GM23338 (cell line): ENCODE data around the gene FARP1. TPM values are rescaled to one million over a fixed set of nuclear protein-coding genes. Genes with fewer than 3 reads are reported as not detected.

Experiments used
- ATAC-seq: fragments of 200-7000 bp; cut with Tn5 transposase; 3 replicates; pipeline ENCODE4 v1.9.1; 2020
- DNase-seq: peaks from one replicate; pipeline ENCODE4 v3.0.0-alpha.2; 2015; ENCODE audit warnings: low spot score
- H2AFZ ChIP-seq: fragments of 200-600 bp; sonication (generic); 2 replicates; pipeline ENCODE4 v1.8.0; 2016; ENCODE audit warnings: antibody characterized with exemption, mild to moderate bottlenecking, moderate library complexity
- H3F3A ChIP-seq: fragments of 200-600 bp; sonication (generic); replicated peaks from 2 replicates; pipeline ENCODE4 v1.8.0; 2017; ENCODE audit warnings: antibody characterized with exemption, mixed run types, low read depth
- H3K27ac ChIP-seq: fragments of 200-600 bp; sonication (generic); 2 replicates; pipeline ENCODE4 v1.6.1; 2016; ENCODE audit warnings: low read depth
- H3K27me3 ChIP-seq: fragments of 200-600 bp; sonication (generic); 2 replicates; pipeline ENCODE4 v1.8.0; 2016; ENCODE audit warnings: mild to moderate bottlenecking, mixed run types, moderate library complexity; ENCODE audit not compliant: insufficient read depth
- H3K36me3 ChIP-seq: fragments of 200-600 bp; sonication (generic); 2 replicates; pipeline ENCODE4 v1.8.0; 2016; ENCODE audit warnings: mild to moderate bottlenecking; ENCODE audit not compliant: insufficient read depth
- H3K4me1 ChIP-seq: fragments of 200-600 bp; sonication (generic); 2 replicates; pipeline ENCODE4 v1.8.0; 2016; ENCODE audit warnings: mild to moderate bottlenecking, moderate library complexity; ENCODE audit not compliant: insufficient read depth
- H3K4me2 ChIP-seq: fragments of 200-600 bp; sonication (generic); 2 replicates; pipeline ENCODE4 v1.7.1; 2017; ENCODE audit warnings: mixed run types
- H3K4me3 ChIP-seq: fragments of 200-600 bp; sonication (generic); 2 replicates; pipeline ENCODE4 v1.6.1; 2016; ENCODE audit warnings: mixed run types
- H3K79me2 ChIP-seq: fragments of 200-600 bp; sonication (generic); replicated peaks from 2 replicates; pipeline ENCODE4 v1.8.0; 2017; ENCODE audit warnings: mild to moderate bottlenecking; ENCODE audit not compliant: insufficient read depth
- H3K9me2 ChIP-seq: fragments of 200-600 bp; sonication (generic); 2 replicates; pipeline ENCODE4 v1.8.0; 2017; ENCODE audit not compliant: insufficient read depth
- H4K20me1 ChIP-seq: fragments of 200-600 bp; sonication (generic); replicated peaks from 2 replicates; pipeline ENCODE4 v1.8.0; 2017; ENCODE audit warnings: mild to moderate bottlenecking; ENCODE audit not compliant: insufficient read depth
- H3K27ac Mint-ChIP-seq: 2 replicates; pipeline ENCODE4 v1.8.0; 2020; ENCODE audit warnings: inconsistent platforms, mild to moderate bottlenecking, moderate library complexity, mixed read lengths
- H3K27me3 Mint-ChIP-seq: 3 replicates; pipeline ENCODE4 v1.8.0; 2022; ENCODE audit warnings: low read depth, mild to moderate bottlenecking, moderate library complexity, mixed read lengths, inconsistent platforms; ENCODE audit not compliant: insufficient read depth, poor library complexity
- H3K36me3 Mint-ChIP-seq: 3 replicates; pipeline ENCODE4 v1.8.0; 2021; ENCODE audit warnings: low read depth, mild to moderate bottlenecking, inconsistent platforms, moderate library complexity, mixed read lengths
- H3K4me1 Mint-ChIP-seq: 3 replicates; pipeline ENCODE4 v1.8.0; 2020; ENCODE audit warnings: mild to moderate bottlenecking, inconsistent platforms, mixed read lengths
- H3K4me3 Mint-ChIP-seq: 3 replicates; pipeline ENCODE4 v1.8.0; 2021; ENCODE audit warnings: moderate library complexity, mild to moderate bottlenecking, inconsistent platforms, mixed read lengths
- H3K9me3 Mint-ChIP-seq: 3 replicates; pipeline ENCODE4 v1.8.0; 2020; ENCODE audit warnings: moderate library complexity, mild to moderate bottlenecking, inconsistent platforms, mixed read lengths
- EZH2 ChIP-seq: fragments of 200-600 bp; sonication (generic); IDR thresholded peaks from one replicate; pipeline ENCODE4 v1.8.0; 2017; ENCODE audit warnings: antibody characterized with exemption, mild to moderate bottlenecking, low read depth; ENCODE audit not compliant: unreplicated experiment
- STAT1 ChIP-seq: IDR thresholded peaks from one replicate; pipeline ENCODE4 v1.6.1; 2016; ENCODE audit warnings: antibody characterized with exemption; ENCODE audit not compliant: unreplicated experiment
- polyA plus RNA-seq: library from polyadenylated mRNA; unstranded; fragments of >200 nt; fragmentation: Nextera tagmentation; extraction: Ambion mirVana; gene quantifications from 2 replicates; pipeline ENCODE4 v1.2.1, GENCODE V29; 2016
- total RNA-seq: library from RNA; depleted of rRNA; stranded (reverse); fragments of >200 nt; shearing (Covaris generic); gene quantifications from 2 replicates; pipeline ENCODE4 v1.2.3, GENCODE V29; 2014
- TF ChIP-seq, protein P1 (sequence below): IDR thresholded peaks from one replicate; pipeline ENCODE4 v1.6.1; 2018; ENCODE audit warnings: antibody characterized with exemption; ENCODE audit not compliant: unreplicated experiment
- TF ChIP-seq, protein P2 (sequence below): fragments of 250-450 bp; sonication (Bioruptor Pico); IDR thresholded peaks from 2 replicates; pipeline ENCODE4 v1.5.0; 2020; ENCODE audit warnings: mild to moderate bottlenecking, moderate library complexity

Gene FARP1
- total and polyA plus RNA-seq, 2 experiments from 2014 or later: 53.6 to 82.5 TPM

GRCh38 chr13:98339684-98340425, 197.0 kb downstream of the FARP1 start:
- no peaks in the 10 kb centered on the region for H3K9me2 ChIP-seq
- no peaks in the 10 kb centered on the region for H3K36me3 ChIP-seq
- no peaks in the 10 kb centered on the region for H4K20me1 ChIP-seq
- H3K27me3 ChIP-seq: no peaks in the 10 kb centered on the region
- ATAC-seq (no peak), DNase-seq (no peak)
- H3K9me3 Mint-ChIP-seq: peaks cover 8% of the 10 kb centered on the region
- no peaks in the 10 kb centered on the region for H3K27me3 Mint-ChIP-seq
- TF ChIP-seq, protein P1, sequence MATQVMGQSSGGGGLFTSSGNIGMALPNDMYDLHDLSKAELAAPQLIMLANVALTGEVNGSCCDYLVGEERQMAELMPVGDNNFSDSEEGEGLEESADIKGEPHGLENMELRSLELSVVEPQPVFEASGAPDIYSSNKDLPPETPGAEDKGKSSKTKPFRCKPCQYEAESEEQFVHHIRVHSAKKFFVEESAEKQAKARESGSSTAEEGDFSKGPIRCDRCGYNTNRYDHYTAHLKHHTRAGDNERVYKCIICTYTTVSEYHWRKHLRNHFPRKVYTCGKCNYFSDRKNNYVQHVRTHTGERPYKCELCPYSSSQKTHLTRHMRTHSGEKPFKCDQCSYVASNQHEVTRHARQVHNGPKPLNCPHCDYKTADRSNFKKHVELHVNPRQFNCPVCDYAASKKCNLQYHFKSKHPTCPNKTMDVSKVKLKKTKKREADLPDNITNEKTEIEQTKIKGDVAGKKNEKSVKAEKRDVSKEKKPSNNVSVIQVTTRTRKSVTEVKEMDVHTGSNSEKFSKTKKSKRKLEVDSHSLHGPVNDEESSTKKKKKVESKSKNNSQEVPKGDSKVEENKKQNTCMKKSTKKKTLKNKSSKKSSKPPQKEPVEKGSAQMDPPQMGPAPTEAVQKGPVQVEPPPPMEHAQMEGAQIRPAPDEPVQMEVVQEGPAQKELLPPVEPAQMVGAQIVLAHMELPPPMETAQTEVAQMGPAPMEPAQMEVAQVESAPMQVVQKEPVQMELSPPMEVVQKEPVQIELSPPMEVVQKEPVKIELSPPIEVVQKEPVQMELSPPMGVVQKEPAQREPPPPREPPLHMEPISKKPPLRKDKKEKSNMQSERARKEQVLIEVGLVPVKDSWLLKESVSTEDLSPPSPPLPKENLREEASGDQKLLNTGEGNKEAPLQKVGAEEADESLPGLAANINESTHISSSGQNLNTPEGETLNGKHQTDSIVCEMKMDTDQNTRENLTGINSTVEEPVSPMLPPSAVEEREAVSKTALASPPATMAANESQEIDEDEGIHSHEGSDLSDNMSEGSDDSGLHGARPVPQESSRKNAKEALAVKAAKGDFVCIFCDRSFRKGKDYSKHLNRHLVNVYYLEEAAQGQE: no peak
- TF ChIP-seq, protein P2, sequence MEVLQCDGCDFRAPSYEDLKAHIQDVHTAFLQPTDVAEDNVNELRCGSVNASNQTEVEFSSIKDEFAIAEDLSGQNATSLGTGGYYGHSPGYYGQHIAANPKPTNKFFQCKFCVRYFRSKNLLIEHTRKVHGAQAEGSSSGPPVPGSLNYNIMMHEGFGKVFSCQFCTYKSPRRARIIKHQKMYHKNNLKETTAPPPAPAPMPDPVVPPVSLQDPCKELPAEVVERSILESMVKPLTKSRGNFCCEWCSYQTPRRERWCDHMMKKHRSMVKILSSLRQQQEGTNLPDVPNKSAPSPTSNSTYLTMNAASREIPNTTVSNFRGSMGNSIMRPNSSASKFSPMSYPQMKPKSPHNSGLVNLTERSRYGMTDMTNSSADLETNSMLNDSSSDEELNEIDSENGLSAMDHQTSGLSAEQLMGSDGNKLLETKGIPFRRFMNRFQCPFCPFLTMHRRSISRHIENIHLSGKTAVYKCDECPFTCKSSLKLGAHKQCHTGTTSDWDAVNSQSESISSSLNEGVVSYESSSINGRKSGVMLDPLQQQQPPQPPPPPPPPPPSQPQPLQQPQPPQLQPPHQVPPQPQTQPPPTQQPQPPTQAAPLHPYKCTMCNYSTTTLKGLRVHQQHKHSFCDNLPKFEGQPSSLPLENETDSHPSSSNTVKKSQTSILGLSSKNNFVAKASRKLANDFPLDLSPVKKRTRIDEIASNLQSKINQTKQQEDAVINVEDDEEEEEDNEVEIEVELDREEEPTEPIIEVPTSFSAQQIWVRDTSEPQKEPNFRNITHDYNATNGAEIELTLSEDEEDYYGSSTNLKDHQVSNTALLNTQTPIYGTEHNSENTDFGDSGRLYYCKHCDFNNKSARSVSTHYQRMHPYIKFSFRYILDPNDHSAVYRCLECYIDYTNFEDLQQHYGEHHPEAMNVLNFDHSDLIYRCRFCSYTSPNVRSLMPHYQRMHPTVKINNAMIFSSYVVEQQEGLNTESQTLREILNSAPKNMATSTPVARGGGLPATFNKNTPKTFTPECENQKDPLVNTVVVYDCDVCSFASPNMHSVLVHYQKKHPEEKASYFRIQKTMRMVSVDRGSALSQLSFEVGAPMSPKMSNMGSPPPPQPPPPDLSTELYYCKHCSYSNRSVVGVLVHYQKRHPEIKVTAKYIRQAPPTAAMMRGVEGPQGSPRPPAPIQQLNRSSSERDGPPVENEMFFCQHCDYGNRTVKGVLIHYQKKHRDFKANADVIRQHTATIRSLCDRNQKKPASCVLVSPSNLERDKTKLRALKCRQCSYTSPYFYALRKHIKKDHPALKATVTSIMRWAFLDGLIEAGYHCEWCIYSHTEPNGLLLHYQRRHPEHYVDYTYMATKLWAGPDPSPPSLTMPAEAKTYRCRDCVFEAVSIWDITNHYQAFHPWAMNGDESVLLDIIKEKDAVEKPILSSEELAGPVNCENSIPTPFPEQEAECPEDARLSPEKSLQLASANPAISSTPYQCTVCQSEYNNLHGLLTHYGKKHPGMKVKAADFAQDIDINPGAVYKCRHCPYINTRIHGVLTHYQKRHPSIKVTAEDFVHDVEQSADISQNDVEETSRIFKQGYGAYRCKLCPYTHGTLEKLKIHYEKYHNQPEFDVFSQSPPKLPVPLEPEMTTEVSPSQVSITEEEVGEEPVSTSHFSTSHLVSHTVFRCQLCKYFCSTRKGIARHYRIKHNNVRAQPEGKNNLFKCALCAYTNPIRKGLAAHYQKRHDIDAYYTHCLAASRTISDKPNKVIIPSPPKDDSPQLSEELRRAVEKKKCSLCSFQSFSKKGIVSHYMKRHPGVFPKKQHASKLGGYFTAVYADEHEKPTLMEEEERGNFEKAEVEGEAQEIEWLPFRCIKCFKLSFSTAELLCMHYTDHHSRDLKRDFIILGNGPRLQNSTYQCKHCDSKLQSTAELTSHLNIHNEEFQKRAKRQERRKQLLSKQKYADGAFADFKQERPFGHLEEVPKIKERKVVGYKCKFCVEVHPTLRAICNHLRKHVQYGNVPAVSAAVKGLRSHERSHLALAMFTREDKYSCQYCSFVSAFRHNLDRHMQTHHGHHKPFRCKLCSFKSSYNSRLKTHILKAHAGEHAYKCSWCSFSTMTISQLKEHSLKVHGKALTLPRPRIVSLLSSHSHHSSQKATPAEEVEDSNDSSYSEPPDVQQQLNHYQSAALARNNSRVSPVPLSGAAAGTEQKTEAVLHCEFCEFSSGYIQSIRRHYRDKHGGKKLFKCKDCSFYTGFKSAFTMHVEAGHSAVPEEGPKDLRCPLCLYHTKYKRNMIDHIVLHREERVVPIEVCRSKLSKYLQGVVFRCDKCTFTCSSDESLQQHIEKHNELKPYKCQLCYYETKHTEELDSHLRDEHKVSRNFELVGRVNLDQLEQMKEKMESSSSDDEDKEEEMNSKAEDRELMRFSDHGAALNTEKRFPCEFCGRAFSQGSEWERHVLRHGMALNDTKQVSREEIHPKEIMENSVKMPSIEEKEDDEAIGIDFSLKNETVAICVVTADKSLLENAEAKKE (CRISPR knock-in tag): no peak
- no peak for TF ChIP-seq EZH2
- TF ChIP-seq STAT1: no peak
- no peaks in the 10 kb centered on the region for H3F3A ChIP-seq
- no peak overlapping the region for H3K4me3 ChIP-seq
- H3K27ac Mint-ChIP-seq: no peak overlapping the region
- H3K4me1 ChIP-seq: no peaks in the 10 kb centered on the region
- peaks cover 12% of the 10 kb centered on the region for H3K36me3 Mint-ChIP-seq
- peaks cover 27% of the 10 kb centered on the region for H3K4me1 Mint-ChIP-seq
- H3K27ac ChIP-seq: no peak overlapping the region
- no peak overlapping the region for H3K4me2 ChIP-seq
- no peak overlapping the region for H2AFZ ChIP-seq
- no peak overlapping the region for H3K4me3 Mint-ChIP-seq
- peaks cover 23% of the 10 kb centered on the region for H3K79me2 ChIP-seq
